Epidermal melanocyte (primary cell): ENCODE results near the gene GCH1.

ENCODE experiments used
- DNase-seq: peaks from one replicate; pipeline ENCODE4 v3.0.0; 2011; ENCODE audit warnings: low spot score; ENCODE audit not compliant: insufficient read length

The GCH1 gene

GRCh38 chr14:54829486-54830224 lies 73.0 kb downstream of the GCH1 start:
- DNase-seq: no peak

- DNase-seq: no peak
Observed at GRCh38 chr14:54828037-54828436, 74.6 kb downstream of the GCH1 start.

GRCh38 chr14:54823757-54824549 lies 78.7 kb downstream of the GCH1 start:
- DNase-seq: no peak

GRCh38 chr14:54822685-54823084 lies 79.9 kb downstream of the GCH1 start:
- DNase-seq: no peak

- DNase-seq: no peak
Observed at GRCh38 chr14:54818201-54819133, 84.2 kb downstream of the GCH1 start.

- no peak for DNase-seq
Observed at GRCh38 chr14:54817506-54817905, 85.1 kb downstream of the GCH1 start.

- DNase-seq: no peak
Observed at GRCh38 chr14:54816450-54816849, 86.2 kb downstream of the GCH1 start.

- no peak for DNase-seq
Observed at GRCh38 chr14:54815515-54815914, 87.1 kb downstream of the GCH1 start.

GRCh38 chr14:54815016-54815415 lies 87.6 kb downstream of the GCH1 start:
- DNase-seq: no peak

GRCh38 chr14:54814076-54814475 lies 88.5 kb downstream of the GCH1 start:
- no peak for DNase-seq

GRCh38 chr14:54813081-54813480 lies 89.5 kb downstream of the GCH1 start:
- DNase-seq: no peak

GRCh38 chr14:54812617-54813016 lies 90.0 kb downstream of the GCH1 start:
- no peak for DNase-seq

- no peak for DNase-seq
Observed at GRCh38 chr14:54809767-54810166, 92.9 kb downstream of the GCH1 start.

GRCh38 chr14:54808326-54809161 lies 94.1 kb downstream of the GCH1 start:
- DNase-seq: no peak

GRCh38 chr14:54807881-54808280 lies 94.7 kb downstream of the GCH1 start:
- no peak for DNase-seq

- no peak for DNase-seq
Observed at GRCh38 chr14:54807428-54807827, 95.2 kb downstream of the GCH1 start.

GRCh38 chr14:54806616-54807015 lies 96.0 kb downstream of the GCH1 start:
- DNase-seq: no peak

- DNase-seq: peak; percentile 66
Observed at GRCh38 chr14:54805445-54806322, 96.9 kb downstream of the GCH1 start.

- no peak for DNase-seq
Observed at GRCh38 chr14:54805070-54805444, 97.6 kb downstream of the GCH1 start.

- no peak for DNase-seq
Observed at GRCh38 chr14:54804538-54805041, 98.0 kb downstream of the GCH1 start.
